Activated CD8-positive, alpha-beta memory T cell treated with anti-CD3 and anti-CD28 coated beads for 1 hour (primary cell): Measurements from ENCODE around the gene LSM14A.
"Not testable (repeated sequence)": the region's sequence is repeated elsewhere in the genome, so short reads cannot be mapped to it uniquely, and the experiment has no call there.

Experiments
- DNase-seq, 2 donors: peaks; one replicate each; pipeline ENCODE4 v3.0.0-alpha.2; 2020; ENCODE audit warnings: low read depth in 1 of 2; ENCODE audit errors: extremely low read depth in 1 of 2

Gene LSM14A

DNA sequence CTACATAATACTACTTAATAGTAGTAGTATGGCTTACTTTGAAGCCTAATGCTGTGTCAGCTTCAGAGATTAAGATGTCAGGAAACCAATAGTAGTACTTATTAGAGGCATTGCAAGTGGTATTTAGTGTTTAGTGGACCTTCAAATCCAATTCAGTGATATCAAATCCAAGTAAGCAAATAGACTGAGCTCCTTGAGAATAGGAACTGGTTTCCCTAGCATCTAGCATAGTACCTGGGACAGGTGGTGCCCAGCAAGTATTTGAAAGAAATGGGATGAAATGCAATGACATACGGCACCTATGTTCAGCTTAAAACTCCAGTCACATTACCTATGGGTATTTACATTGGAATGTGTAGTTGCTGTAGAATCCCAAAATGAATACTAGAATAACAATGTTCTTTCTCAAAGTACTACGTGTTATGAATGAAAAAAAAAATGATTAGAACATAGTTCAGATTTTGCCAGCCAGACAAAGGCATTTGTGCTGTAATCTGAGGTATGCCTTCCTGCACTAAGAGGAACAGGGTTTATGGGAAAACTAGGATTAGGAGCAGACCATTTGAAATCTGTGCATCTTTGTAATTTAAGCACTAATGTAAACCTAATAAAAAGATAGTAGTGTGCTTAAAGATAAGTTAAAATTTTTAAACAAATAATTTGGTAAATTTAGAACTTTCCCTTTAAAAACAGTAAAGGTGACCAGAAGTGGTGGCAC lies 17.1 kb downstream of the LSM14A start:
- DNase-seq: no peak

DNA sequence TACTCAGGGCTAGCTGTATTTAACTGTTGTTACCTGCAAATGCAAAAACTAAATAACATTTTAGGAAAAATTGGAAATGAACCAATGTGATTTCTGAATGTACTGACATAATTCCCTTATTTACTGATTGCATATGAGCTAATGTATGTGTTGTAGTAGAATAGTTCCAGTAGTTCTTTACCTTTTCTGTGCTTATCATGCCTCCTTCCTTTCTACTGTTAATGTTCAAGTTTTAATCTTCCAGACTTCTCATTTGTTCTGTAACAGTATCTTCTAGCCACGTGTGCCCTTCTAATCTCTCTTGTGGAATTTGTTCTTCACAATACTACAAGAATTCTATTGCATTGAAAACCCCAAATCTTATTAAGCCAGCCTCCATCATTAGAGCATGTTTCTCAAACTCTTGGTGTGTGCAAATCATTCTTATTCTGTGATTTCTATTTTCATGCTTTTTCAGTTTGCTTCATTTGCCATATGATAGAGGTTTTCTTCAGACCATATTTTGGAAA lies 17.7 kb downstream of the LSM14A start:
- DNase-seq: no peak

DNA sequence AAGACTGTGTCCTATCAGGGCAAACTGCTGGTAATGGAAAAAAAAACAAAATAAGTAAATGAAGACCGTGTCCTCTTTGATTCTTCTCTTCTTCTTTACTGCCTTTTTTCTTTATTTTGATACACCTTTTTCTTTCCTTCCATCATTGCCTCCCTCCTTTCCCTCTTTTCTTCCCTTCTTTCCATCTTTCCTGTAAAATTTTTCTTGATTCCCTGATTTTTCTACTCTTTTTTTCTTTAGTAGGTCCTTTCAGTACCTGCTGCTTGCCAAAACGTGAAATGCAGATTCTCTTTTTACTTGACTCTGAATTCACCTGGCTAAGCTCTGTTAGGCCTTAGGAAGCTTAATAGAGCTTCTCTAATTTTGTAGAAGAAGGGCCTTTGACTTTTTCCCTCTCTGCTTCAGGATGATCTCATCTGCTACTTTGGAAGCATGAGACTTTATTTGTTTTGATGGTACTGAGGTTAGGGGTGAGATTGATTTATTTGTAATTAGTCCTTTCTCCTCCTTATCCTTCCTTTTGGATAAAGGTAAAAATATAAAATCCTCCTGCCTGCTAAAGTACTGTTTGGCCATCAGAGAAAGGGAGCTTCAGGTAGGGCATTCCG lies 19.2 kb downstream of the LSM14A start:
- no peak for DNase-seq

- DNase-seq: no peak
Observed at GRCh38 chr19:34193439-34193838, 21.1 kb downstream of the LSM14A start.

- DNase-seq: no peak
Observed at GRCh38 chr19:34193876-34194275, 21.6 kb downstream of the LSM14A start.

- DNase-seq: no peak
Observed at GRCh38 chr19:34201133-34201532, 28.8 kb downstream of the LSM14A start.

- not testable (repeated sequence) for DNase-seq
Observed at GRCh38 chr19:34205324-34205723, 33.0 kb downstream of the LSM14A start.

- DNase-seq: no peak
Observed at GRCh38 chr19:34208291-34208884, 36.1 kb downstream of the LSM14A start.

DNA sequence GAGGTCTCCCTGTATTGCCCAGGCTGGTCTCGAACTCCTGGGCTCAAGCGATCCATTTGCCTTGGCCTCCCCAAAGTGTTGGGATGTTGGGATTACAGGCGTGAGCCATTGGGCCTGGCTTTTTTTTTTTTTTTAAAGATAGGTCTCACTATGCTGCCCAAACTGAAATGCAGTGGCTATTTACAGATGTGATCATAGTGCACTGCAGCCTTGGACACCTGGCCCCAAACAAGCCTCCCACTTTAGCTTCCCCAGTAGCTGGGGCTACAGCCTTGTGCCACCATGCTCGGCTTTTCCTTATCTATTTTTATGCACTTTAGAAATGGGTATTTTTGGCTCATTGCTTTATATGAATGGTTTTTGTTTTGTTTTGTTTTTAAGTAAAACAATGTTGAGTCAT lies 37.4 kb downstream of the LSM14A start:
- DNase-seq: no peak

- no peak for DNase-seq
Observed at GRCh38 chr19:34213283-34213682, 41.0 kb downstream of the LSM14A start.

- no peak for DNase-seq
Observed at GRCh38 chr19:34214040-34214439, 41.7 kb downstream of the LSM14A start.

GRCh38 chr19:34215006-34215665 lies 42.8 kb downstream of the LSM14A start:
- DNase-seq: no peak

DNA sequence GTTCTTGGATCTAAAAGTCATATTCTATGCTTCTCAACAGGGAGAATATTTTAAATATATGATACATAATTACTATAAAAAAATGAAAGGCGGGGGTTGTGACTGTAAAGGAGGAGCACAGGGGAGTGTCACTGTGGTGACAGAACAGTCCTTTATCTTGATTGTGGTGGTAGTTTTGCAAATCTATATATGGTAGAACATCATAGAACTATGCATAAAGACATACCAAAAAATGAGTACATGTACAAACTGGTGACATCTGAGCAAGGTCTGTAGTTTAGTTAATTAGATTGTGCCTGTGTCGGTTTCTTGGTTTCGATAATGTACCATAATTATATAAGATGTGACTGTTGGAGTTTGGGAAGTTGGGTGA lies 43.3 kb downstream of the LSM14A start:
- DNase-seq: no peak

DNA sequence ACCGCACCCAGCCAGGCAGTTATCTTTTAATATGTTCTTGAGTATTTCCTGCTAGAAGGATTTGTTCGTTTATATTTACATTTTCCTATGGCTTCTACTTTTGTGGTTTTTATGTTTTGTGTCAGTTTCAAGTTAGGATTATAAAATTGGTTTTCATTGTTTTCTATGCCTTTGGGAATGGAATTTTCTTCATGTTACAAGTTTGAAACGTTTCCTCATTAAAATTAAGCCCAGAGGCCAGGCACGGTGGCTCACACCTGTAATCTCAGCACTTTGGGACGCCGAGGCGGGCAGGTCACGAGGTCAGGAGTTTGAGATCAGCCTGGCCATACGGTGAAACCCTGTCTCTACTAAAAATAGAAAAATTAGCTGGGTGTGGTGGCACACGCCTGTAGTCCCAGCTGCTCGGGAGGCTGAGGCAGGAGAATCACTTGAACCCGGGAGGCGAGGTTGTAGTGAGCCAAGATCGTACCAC lies 44.5 kb downstream of the LSM14A start:
- DNase-seq: not testable (repeated sequence)

GRCh38 chr19:34217952-34218817 lies 45.9 kb downstream of the LSM14A start:
- peak; percentile 27 to 30 for DNase-seq

GRCh38 chr19:34218818-34219164 lies 46.5 kb downstream of the LSM14A start:
- no peak for DNase-seq

- DNase-seq: peak; percentile 21 to 30
Observed at GRCh38 chr19:34220472-34221063, 48.3 kb downstream of the LSM14A start.

DNA sequence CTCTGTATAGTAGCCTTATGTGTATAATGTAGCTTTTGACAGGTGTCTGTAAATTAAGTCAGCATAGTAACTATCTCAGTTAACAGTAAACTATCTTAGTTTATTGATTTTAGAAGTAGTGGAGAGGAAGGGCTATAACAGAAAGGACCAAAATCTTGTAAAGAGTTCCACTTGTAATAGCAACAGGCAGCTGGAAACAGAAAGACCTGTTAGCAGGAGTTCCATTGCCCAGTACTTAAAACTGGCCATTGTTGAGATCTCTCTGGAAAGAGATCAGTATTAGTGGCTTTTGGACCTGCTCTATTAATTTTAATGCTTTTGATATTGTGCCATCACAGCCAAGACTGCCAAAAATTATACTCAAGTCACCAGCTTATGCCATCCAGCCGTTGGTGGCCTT lies 50.1 kb downstream of the LSM14A start:
- DNase-seq: no peak

DNA sequence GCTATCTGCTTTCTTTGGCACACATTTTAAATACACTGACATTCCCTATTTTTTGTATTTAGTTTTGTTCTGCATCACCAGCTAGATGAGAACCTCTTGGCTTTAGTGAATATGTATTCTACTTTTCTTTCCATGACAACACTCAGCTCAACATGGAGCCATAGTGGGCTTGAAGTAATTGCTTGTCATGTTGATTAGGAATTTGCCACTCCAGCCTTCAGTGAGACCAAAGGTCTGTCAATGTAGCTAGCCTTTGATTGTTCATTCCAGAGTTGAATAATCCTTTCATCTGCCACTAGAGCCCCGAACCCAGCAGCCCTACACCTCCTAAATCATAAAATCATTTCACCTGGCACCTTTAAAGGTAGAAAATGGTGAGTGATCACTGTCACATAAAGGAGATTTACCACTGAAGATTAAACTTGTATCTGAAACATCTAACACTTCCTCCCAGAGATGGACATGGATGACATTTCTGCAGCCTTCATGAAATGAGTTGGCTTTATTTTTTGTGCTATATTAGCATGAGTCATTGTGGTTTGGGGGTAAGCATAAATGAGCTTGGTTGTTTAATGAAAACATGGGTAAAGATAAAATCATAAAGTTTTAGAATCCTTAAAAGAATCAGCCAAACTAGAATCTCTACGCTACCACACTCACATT lies 52.8 kb downstream of the LSM14A start:
- DNase-seq: no peak

GRCh38 chr19:34225659-34226015 lies 53.3 kb downstream of the LSM14A start:
- DNase-seq: no peak
